Erythroblast (primary cell): Measurements from ENCODE around the gene AQP10.
"Not testable (repeated sequence)": the region's sequence is repeated elsewhere in the genome, so short reads cannot be mapped to it uniquely, and the experiment has no call there.

Source experiments
- DNase-seq, 2 experiments: peaks; one replicate each; lab custom pipeline; 2025; lab: John Stamatoyannopoulos, UW
- GATA1 ChIP-seq: IDR thresholded peaks from 2 replicates; pipeline ENCODE4 v1.6.1; 2011; ENCODE audit warnings: low read depth, mild to moderate bottlenecking, control low read depth, low read length, moderate library complexity
- POLR2A ChIP-seq: IDR thresholded peaks from 2 replicates; pipeline ENCODE4 v1.6.1; 2011; ENCODE audit warnings: mild to moderate bottlenecking, low read length

Gene AQP10

GRCh38 chr1:154313066-154313356 lies 7.9 kb upstream of the AQP10 start:
- DNase-seq, result peak in 1 of 2 experiments; percentile 35
- TF ChIP-seq GATA1 (no peak), POLR2A (no peak)

- DNase-seq, result not testable (repeated sequence)
Observed at GRCh38 chr1:154314226-154314625, 6.7 kb upstream of the AQP10 start.

- DNase-seq, result no peak
- TF ChIP-seq GATA1 (no peak), POLR2A (no peak)
Observed at GRCh38 chr1:154316704-154317103, 4.2 kb upstream of the AQP10 start.

- DNase-seq, result no peak
- no peak for TF ChIP-seq GATA1
- no peak for TF ChIP-seq POLR2A
Observed at GRCh38 chr1:154318386-154318785, 2.5 kb upstream of the AQP10 start.

GRCh38 chr1:154321609-154321934 lies 679 bp downstream of the AQP10 start:
- not testable (repeated sequence) for DNase-seq

- DNase-seq, result no peak
- no peak for TF ChIP-seq GATA1
- TF ChIP-seq POLR2A, result no peak
Observed at GRCh38 chr1:154323493-154323892, 2.6 kb downstream of the AQP10 start.

GRCh38 chr1:154324241-154324640 lies 3.3 kb downstream of the AQP10 start:
- no peak for DNase-seq
- TF ChIP-seq POLR2A (no peak), GATA1 (no peak)

GRCh38 chr1:154324669-154325582 lies 4.0 kb downstream of the AQP10 start, which contains the start of gene ATP8B2:
ATP8B2 (plus strand) TSS chr1:154325525; CDS start chr1:154328142, 2,617 bp downstream.
- TF ChIP-seq GATA1 (no peak), POLR2A (peak; percentile 24)
- peak; percentile 70 to 86 for DNase-seq

- peak; percentile 57 to 78 for DNase-seq
Observed at GRCh38 chr1:154325583-154326545, 5.0 kb downstream of the AQP10 start.

GRCh38 chr1:154326546-154327465 lies 5.9 kb downstream of the AQP10 start:
- peak; percentile 60 to 85 for DNase-seq
- TF ChIP-seq POLR2A (peak; percentile 55), GATA1 (no peak)

More at GRCh38 chr1:154325583-154326545, 5.0 kb downstream of the AQP10 start:
- no peak for TF ChIP-seq GATA1
- peak; percentile 25 for TF ChIP-seq POLR2A

GRCh38 chr1:154327466-154328317 lies 6.8 kb downstream of the AQP10 start:
- DNase-seq, result peak in 1 of 2 experiments; percentile 40
- no peak for TF ChIP-seq GATA1
